ENCODE measurements around the gene IMMP1L.

GRCh38 chr11:31558001-31558400, 48.6 kb upstream of the IMMP1L start:
- TF ChIP-seq CTCF (IDR thresholded peaks at IDR 0.05) (no peak), ZFX (IDR thresholded peaks at IDR 0.05; ENCODE audit: borderline replicate concordance) (no peak)

Measured in 22Rv1 (cell line).